ENCODE results near the gene KIF26B.
A peak's percentile ranks its signal among the peaks of the same experiment; 100 is the strongest.

Gene KIF26B

DNA sequence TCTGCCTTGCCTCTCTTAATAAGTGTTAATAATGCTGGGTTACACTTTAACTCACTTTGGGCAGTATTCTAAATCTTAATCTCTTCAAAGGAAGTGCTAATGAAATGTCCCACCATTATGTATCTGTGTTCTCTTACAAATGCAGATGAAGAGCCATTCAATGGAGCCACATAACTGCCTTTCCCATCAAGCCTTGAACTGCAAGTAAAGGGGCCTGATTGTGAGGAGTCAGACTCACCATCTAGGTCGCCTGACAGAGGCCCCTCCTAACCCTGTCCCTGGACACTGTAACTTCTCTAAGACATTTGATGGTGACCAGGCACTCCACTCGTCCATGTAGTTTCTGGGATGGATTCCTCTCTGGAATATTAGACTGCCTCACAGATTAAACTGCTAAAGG, 329.4 kb downstream of the KIF26B start:
- no peaks in the 10 kb centered on the region for H3F3A ChIP-seq (ENCODE audit: insufficient read depth, low read length)
- no peaks in the 10 kb centered on the region for H4K20me1 ChIP-seq (ENCODE audit: insufficient read depth, low read length)
- 0 out of 2 replicates have a peak, but pooled peaks cover 4% of the 10 kb centered on the region for H3K4me1 ChIP-seq (ENCODE audit: low read length)
- H3K4me2 ChIP-seq (ENCODE audit: low read depth, low read length): no peak overlapping the region
- no peak overlapping the region for H3K9ac ChIP-seq (ENCODE audit: low read length)
- no peaks in the 10 kb centered on the region for H3K27me3 ChIP-seq (replicated peaks; ENCODE audit: insufficient read depth, low read length)
- no peak overlapping the region for H3K27ac ChIP-seq (ENCODE audit: low read length)
- TF ChIP-seq EZH2 (optimal IDR thresholded peaks at IDR 0.05; ENCODE audit: low read depth, low read length) (no peak), EZH2phosphoT487 (IDR thresholded peaks at IDR 0.05; ENCODE audit: low read length) (no peak)
- TF ChIP-seq, protein P1, sequence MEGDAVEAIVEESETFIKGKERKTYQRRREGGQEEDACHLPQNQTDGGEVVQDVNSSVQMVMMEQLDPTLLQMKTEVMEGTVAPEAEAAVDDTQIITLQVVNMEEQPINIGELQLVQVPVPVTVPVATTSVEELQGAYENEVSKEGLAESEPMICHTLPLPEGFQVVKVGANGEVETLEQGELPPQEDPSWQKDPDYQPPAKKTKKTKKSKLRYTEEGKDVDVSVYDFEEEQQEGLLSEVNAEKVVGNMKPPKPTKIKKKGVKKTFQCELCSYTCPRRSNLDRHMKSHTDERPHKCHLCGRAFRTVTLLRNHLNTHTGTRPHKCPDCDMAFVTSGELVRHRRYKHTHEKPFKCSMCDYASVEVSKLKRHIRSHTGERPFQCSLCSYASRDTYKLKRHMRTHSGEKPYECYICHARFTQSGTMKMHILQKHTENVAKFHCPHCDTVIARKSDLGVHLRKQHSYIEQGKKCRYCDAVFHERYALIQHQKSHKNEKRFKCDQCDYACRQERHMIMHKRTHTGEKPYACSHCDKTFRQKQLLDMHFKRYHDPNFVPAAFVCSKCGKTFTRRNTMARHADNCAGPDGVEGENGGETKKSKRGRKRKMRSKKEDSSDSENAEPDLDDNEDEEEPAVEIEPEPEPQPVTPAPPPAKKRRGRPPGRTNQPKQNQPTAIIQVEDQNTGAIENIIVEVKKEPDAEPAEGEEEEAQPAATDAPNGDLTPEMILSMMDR (IDR thresholded peaks at IDR 0.05; ENCODE audit: low read length): no peak
- no peak overlapping the region for H3K4me3 ChIP-seq (ENCODE audit: low read length)
- H2AFZ ChIP-seq (ENCODE audit: low read length): no peak overlapping the region
- no peaks in the 10 kb centered on the region for H3K9me2 ChIP-seq (replicated peaks; ENCODE audit: insufficient read depth, low read length)
- DNase-seq: no peak
- H3K9me3 ChIP-seq (replicated peaks; ENCODE audit: insufficient read depth, low read length): no peaks in the 10 kb centered on the region
- no peaks in the 10 kb centered on the region for H3K36me3 ChIP-seq (replicated peaks; ENCODE audit: insufficient read depth, low read length)
- no peaks in the 10 kb centered on the region for H3K79me2 ChIP-seq (ENCODE audit: low read length)

DNA sequence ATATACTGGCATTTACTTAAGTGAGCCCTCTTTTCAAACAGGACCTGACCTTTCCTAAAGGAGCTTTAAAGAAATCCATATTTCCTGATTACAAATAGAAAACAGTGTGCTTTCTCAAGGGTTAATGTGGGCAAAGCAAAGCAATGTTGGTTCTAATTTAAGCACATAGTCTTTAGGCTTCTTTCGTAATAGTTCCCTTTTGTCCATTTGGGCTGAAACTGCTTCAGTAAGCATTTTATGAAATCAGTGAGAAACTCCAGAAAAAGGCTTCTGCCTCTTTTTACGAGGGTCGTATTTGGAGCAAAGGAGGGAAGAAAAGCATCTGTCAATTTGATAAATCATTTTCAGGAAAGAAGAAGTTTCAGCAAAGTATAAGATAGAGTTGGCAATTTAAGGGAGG, 331.2 kb downstream of the KIF26B start:
- peak; percentile 30 for DNase-seq
- Histone ChIP-seq H4K20me1 (ENCODE audit: insufficient read depth, low read length) (no peaks in the 10 kb centered on the region), H3K4me3 (ENCODE audit: low read length) (no peak overlapping the region), H3K4me2 (ENCODE audit: low read depth, low read length) (0 out of 2 replicates have a peak overlapping the region, but pooled peaks have one; percentile 11), H3F3A (ENCODE audit: insufficient read depth, low read length) (no peaks in the 10 kb centered on the region), H3K27ac (ENCODE audit: low read length) (no peak overlapping the region), H2AFZ (ENCODE audit: low read length) (no peak overlapping the region), H3K4me1 (ENCODE audit: low read length) (0 out of 2 replicates have a peak, but pooled peaks cover 4% of the 10 kb centered on the region), H3K9me2 (replicated peaks; ENCODE audit: insufficient read depth, low read length) (no peaks in the 10 kb centered on the region), H3K27me3 (replicated peaks; ENCODE audit: insufficient read depth, low read length) (no peaks in the 10 kb centered on the region), H3K9me3 (replicated peaks; ENCODE audit: insufficient read depth, low read length) (no peaks in the 10 kb centered on the region), H3K9ac (ENCODE audit: low read length) (no peak overlapping the region), H3K36me3 (replicated peaks; ENCODE audit: insufficient read depth, low read length) (no peaks in the 10 kb centered on the region), H3K79me2 (ENCODE audit: low read length) (no peaks in the 10 kb centered on the region)
- no peak for TF ChIP-seq EZH2 (optimal IDR thresholded peaks at IDR 0.05; ENCODE audit: low read depth, low read length)
- no peak for TF ChIP-seq EZH2phosphoT487 (IDR thresholded peaks at IDR 0.05; ENCODE audit: low read length)
- TF ChIP-seq, protein P1 (IDR thresholded peaks at IDR 0.05; ENCODE audit: low read length): no peak

DNA sequence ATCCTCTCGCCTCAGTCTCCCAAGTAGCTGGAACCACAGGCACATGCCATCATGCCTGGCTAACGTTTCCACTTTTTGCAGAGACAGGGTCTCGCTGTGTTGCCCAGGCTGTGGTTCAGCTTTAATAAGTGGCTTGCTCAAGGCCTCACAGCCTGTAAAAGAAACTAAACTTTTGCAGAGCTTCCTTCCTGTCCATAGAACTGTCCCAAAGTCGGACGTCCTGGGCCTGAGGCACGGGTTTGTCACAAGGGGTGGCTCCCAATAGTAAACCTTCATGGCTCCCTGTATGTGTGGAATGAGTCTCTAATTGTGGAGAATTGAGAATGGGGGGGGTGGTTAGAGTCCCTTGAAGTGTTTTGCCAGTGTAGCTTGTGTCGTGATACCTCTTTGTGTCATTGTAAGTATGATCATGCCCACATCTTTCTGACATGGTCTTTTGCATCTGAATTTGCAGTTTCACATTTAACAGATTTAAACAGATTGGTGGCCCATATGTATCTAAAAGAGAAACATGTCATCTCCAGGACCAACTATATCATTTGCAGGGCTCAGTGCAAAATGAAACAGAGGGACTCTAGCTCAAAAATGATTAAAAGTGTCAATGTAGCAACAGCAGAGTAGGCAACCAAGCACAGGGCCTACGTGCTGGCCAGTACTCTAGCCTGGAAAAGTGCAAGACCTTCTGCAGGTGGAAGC, 332.1 kb downstream of the KIF26B start:
- no peaks in the 10 kb centered on the region for H3K9me3 ChIP-seq (replicated peaks; ENCODE audit: insufficient read depth, low read length)
- H3K9ac ChIP-seq (ENCODE audit: low read length): no peak overlapping the region
- H3F3A ChIP-seq (ENCODE audit: insufficient read depth, low read length): no peaks in the 10 kb centered on the region
- TF ChIP-seq EZH2 (optimal IDR thresholded peaks at IDR 0.05; ENCODE audit: low read depth, low read length) (no peak), EZH2phosphoT487 (IDR thresholded peaks at IDR 0.05; ENCODE audit: low read length) (no peak)
- TF ChIP-seq, protein P1 (IDR thresholded peaks at IDR 0.05; ENCODE audit: low read length): no peak
- no peaks in the 10 kb centered on the region for H3K27me3 ChIP-seq (replicated peaks; ENCODE audit: insufficient read depth, low read length)
- no peak overlapping the region for H3K27ac ChIP-seq (ENCODE audit: low read length)
- H3K79me2 ChIP-seq (ENCODE audit: low read length): no peaks in the 10 kb centered on the region
- H3K4me2 ChIP-seq (ENCODE audit: low read depth, low read length): no peak overlapping the region
- no peaks in the 10 kb centered on the region for H3K9me2 ChIP-seq (replicated peaks; ENCODE audit: insufficient read depth, low read length)
- DNase-seq: peak; percentile 16
- no peaks in the 10 kb centered on the region for H3K36me3 ChIP-seq (replicated peaks; ENCODE audit: insufficient read depth, low read length)
- peak overlapping the region; percentile 10; the same call in 1 of the 2 replicates for H2AFZ ChIP-seq (ENCODE audit: low read length)
- no peaks in the 10 kb centered on the region for H4K20me1 ChIP-seq (ENCODE audit: insufficient read depth, low read length)
- no peak overlapping the region for H3K4me3 ChIP-seq (ENCODE audit: low read length)
- 0 out of 2 replicates have a peak, but pooled peaks cover 4% of the 10 kb centered on the region for H3K4me1 ChIP-seq (ENCODE audit: low read length)

Data from MM.1S (cell line).